T-helper 9 cell (primary cell): ENCODE data around the gene ADAMTS6.
"Not testable (repeated sequence)": the region's sequence is repeated elsewhere in the genome, so short reads cannot be mapped to it uniquely, and the experiment has no call there.

Source experiments
- DNase-seq: peaks from one replicate; pipeline ENCODE4 v3.0.0-alpha.2; 2020

The ADAMTS6 gene

DNA sequence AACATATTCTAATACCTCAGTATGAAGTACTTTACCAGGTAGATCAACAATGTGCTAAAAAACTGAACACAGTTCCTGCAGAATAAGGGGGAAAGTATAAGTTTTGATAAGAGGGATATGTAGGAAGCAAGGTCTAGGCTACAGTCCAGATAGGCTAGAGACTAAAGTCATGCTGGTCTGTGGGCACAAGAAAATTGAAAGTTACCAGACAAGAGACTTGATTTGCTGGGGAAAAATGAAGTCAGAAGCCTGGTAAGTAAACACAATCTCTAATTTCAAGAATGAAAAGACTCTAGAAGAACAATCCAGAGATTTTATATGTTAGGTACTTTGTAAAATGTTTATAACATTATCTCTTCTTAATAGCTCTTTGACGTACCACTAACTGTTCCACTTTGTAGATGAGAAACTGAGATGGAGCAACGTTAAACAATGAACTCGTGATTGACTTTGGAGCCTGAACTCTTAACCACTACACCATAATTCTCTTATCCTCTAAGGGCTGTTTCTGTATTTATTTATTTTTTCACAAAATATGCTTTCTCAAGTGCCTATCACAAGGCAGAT is 19.5 kb downstream of the ADAMTS6 start:
- no peak for DNase-seq

DNA sequence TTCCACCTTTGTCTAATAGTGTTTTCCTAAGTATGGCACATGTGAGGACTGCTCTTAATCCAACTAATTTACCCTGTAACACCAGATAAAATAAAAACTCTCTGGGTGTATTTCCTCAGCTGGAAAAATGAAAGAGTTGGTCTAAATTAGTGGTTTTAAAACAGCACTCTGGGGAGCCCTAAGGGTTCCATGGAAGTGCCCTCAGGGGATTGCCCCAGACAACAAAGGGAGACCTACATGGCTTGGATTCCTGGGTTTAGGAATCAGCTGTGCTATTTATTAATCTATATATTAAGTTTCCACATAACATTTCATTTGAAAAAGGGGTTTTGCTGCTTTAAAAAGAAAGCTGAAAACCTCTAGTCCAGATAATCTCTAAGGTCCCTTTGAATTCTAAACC is 20.2 kb downstream of the ADAMTS6 start:
- DNase-seq: no peak

GRCh38 chr5:65459995-65460394 is 21.7 kb downstream of the ADAMTS6 start:
- no peak for DNase-seq

- DNase-seq: no peak
These were observed 26.7 kb downstream of the ADAMTS6 start for GRCh38 chr5:65455064-65455463.

DNA sequence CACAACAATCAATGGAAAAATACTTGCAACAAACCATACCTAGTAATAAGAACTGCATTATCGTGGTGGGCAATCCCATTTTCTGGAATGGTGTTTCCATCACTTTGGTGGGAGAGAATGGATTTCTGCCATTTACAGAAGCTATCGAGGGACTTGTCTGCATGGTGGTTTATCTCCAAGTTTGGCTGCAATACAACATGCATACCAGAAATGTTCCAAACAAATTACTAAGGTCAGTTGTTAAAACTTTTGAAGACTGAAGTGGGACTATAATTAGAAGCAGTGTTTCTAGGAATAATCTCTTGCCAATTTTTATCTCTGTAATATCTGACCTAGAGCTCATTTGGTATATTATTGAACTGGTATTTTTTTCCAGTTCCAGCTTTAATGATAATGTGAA is 30.3 kb downstream of the ADAMTS6 start:
- DNase-seq: no peak

GRCh38 chr5:65446682-65447081 is 35.0 kb downstream of the ADAMTS6 start:
- DNase-seq: no peak

DNA sequence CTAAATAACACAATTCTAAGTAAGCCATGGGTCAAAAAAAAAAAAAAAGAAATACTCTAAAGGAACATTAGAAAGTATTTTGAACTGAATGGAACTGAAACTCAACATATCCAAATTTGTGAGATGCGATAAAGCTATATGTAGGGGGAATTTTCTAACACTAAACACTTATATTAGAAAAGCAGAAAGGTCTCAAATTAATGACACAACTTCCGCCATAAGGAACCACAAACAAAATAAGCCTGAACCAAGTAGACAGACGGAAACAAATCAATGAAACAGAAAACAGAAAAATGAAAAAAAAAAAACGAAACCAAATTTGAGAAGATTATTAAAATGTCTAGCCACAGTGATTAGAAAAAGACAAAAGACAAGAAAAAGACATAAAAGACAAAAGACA is 39.9 kb downstream of the ADAMTS6 start:
- DNase-seq: no peak

GRCh38 chr5:65440456-65440855 is 41.3 kb downstream of the ADAMTS6 start:
- no peak for DNase-seq

DNA sequence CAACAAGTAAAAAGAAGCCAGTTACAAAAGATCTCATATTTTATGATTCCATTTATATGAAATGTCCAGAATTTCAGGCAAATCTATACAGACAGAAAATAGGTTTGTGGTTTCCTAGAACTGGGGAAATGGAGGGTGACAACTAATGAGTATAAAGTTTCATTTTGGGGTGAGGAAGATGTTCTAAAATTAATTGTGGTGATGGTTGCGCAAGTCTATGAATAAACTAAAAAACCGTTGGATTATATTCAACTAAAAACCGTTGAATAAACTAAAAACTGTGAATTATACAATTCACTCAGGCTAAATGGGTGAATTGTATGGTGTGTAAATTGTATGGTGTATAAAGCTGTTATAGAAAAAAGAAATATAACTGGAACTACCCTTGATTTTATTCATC is 47.6 kb downstream of the ADAMTS6 start:
- DNase-seq: no peak

- no peak for DNase-seq
These were observed 55.1 kb downstream of the ADAMTS6 start for GRCh38 chr5:65426656-65427055.

DNA sequence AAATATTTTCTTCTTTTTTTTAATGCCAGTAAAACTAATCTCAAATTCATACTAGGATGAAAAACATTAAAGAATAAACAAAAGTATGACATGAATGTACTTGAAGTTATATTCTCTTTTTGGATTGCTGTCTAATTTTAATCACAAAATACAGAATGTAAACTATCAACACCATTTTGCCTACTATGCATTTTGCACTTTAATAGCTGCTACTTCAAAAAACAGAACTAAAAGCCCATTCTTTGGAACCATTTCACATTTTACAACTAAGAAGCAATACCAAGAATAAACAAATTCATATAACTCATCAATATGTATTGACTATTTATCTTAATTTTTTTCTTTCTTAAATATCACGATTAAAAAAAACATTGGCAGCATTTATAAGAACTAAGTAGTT is 58.1 kb downstream of the ADAMTS6 start:
- DNase-seq: no peak

- no peak for DNase-seq
These were observed 63.1 kb downstream of the ADAMTS6 start for GRCh38 chr5:65418661-65419060.

DNA sequence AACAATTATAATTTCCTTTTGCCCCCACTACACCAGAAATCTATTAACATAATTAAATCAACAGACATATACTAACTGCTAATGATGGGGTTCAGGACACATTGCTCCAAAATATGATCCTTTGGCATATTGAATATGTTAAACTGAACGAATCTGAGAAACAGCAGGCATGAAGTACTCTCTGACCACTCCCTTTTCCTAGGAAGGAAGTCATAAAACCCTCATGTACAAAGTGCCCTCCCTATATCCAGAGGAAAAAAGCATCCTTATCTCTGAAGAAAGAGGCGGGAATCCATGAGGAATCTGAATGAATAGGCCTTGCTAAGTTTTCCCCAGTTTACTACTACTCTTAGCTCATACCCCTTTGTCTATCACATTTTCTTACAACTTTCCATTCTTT is 67.9 kb downstream of the ADAMTS6 start:
- no peak for DNase-seq

DNA sequence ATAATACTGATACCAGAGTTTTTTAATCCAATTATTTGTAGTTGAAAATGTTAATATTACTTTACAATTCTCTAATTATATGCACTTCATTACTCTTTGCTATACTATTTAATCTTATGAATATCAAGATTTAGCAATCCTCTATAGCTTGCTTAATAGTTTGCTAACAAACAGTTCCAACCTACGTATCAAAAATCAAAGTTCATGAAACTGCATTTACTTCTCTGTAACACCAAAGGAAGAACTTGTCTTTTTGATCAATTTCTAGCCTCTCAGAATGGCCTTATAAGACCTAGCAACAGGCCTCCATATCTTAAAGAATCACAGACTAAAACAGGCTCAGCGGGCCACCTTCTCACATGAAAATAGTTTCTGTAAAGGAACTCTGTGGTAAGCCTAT is 68.9 kb downstream of the ADAMTS6 start:
- no peak for DNase-seq

GRCh38 chr5:65411356-65411755 is 70.4 kb downstream of the ADAMTS6 start:
- no peak for DNase-seq

- no peak for DNase-seq
These were observed 86.1 kb downstream of the ADAMTS6 start for GRCh38 chr5:65395526-65396155.

DNA sequence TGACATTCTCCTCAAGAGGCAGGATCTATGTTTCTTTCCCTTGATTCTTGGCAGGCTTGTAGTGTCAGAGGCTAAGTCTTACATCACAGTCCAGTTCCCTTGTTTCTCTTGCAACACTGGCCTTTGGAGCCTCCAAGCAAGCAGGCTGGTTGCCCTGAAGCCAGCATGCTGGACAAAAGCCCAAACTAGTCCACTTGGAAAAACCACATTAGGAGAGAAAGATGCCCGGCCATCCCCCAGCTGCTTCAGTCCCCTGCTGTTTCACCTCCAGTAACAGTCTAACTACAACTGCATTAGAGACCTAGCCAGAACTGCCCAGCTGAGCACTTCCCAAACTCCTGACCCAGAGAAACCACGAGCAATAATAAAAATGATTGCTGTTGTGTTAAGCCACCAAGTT is 87.6 kb downstream of the ADAMTS6 start:
- no peak for DNase-seq

DNA sequence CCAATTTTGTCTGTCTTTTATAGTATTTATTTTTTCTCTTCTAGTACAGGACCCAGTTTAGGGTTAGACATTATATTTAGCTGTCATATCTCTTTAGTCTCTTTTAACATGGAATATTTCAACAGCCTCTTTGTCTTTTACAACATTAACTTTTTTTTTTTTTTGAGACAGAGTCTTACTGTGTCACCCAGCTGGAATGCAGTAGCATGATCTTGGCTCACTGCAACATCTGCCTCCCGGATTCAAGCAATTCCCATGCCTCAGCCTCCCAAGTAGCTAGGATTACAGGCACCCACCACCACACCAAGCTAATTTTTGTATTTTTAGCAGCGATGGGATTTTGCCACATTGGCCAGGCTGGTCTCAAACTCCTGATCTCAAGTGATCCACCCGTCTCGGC is 90.1 kb downstream of the ADAMTS6 start:
- DNase-seq: no peak

DNA sequence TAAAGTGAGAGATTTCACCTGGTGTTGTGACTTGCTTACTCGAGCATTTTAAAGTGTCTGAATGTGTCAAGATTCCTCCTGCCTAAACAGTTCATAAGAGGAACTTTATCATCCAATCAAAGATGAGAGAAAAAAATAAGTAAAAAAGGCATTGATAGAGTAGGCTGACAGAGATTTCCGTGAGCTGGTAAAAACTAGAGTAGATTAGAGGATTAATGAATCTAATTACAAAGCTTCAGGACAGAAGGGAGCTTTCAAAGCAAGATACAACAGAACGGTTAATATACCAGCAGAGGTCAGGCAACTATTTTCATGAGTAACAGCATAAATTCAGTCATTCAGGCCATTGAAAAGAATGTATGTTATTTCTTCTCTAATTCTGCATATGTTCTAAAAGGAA is 91.5 kb downstream of the ADAMTS6 start:
- no peak for DNase-seq

DNA sequence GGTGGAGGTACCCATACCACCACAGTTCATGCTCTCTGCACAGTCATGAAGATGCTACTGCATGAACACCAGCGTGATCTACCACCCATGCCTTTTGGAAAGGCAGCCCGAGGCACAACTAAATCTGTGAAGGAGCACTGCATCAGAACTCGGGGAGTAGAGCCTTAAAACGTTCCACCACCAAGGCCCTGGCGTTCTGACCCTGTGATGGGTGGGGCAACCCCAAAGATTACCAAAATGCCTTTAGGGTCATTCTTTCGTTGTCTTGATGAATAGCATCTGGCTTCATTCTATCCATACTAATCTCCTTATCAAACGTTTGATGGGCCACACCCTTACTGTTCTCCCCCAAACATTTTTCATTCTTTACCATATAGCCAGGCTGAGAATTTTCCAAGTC is 97.9 kb downstream of the ADAMTS6 start:
- no peak for DNase-seq

DNA sequence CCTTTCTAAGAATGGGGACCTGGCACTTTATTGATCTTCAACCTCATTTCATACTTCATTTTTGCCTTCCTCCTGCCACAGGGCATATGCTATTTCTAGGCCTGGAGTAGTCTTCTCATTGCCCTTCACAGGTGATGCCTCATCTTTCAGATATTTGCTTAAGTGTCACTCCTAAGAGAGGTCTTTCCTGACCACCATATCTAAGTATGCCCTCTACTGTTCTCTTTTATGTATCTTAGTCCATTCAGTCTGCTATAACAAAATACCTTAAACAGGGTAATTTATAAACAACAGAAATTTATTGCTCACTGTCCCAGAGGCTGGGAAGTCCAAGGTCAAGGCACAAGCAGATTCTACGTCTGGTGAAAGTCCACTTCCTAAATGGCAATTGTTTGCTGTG is 99.1 kb downstream of the ADAMTS6 start:
- no peak for DNase-seq

GRCh38 chr5:65370505-65370904 is 111.2 kb downstream of the ADAMTS6 start:
- not testable (repeated sequence) for DNase-seq

DNA sequence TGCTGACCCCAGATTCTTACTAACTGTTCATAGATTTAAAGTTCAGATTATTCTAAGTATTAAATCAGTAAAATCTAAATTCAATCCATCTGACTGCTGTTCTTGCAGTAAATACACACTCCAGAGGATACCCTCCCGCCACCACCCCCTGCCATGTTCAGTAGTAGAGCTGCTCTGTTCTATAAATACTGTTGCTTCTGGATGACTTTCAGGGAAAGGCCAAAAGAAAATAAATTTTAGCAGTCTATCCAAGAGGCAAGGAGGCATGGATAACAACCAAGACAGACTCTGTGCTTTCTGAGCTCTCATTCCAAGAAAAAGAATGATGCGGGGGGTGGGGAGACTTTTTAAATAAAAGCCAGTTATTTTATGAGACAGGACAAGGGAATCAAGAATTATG is 115.1 kb downstream of the ADAMTS6 start:
- no peak for DNase-seq

DNA sequence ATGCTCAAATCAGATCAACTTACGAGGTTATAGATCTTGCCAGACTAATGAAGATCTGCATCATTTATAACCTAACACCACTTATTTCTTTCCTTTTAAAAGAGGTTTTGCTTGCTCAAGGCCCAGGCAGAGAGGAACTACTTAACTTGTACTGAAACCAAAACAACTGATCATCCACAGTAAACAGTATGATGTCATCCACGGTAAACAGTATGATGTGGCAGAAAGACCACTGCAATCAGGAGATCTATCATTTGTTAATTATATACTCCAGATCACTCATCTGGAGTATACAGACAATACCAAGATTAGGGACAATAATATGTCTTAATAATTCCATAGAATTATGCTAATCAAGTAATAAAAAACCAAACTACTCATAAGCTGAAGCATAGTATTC is 116.8 kb downstream of the ADAMTS6 start:
- DNase-seq: no peak

DNA sequence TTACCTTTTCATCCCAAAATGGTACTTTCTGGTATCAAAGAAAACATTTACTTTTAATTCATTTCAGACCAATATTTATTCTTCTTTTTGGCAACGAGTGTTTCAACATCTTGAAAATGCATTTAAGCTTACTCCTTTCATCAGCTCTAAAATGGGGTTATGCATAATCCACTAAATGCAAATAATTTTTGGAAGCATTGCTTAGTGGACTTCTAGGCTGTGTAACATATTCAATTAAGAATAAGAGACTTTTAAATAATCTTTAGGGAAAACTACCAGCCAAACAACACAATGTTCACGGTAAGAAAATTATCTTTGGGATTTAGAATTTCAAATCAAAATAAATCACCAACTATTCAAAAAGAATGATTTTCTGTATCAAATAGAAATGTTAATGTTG is 118.2 kb downstream of the ADAMTS6 start:
- no peak for DNase-seq
